ENCODE data around the gene OR2V2.
"Not testable (repeated sequence)": the region's sequence is repeated elsewhere in the genome, so short reads cannot be mapped to it uniquely, and the experiment has no call there.

The OR2V2 gene

DNA sequence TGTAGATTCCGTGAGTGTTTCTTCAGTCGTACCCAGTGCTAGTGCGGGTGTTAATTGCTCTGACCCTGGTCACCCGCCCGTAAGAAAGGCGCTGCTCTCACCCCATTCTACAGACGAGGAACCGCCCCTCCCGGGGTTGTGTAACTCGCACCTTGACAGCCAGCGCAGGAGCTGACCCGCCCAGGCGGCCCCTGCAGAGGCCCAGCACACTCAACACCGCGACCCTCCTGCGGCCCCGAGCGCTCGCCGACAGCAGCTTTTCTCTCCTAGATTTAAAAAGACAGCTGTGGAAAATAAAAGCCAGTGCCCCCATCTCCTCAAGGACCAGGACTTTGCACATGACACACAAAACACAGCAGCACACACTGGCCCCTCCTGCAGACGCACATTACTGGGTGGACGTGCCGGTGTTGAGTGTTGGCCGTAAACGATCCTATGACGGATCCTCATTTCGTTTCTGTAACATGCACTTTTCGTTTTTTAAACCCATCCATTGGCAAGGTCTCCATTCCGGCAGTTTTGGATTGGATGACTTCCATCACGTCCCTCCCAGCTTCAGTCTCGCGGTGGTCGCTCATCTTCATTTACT, 22.9 kb downstream of the OR2V2 start:
- no peak for DNase-seq

GRCh38 chr5:181170996-181171395, 23.6 kb downstream of the OR2V2 start:
- DNase-seq, result no peak

DNA sequence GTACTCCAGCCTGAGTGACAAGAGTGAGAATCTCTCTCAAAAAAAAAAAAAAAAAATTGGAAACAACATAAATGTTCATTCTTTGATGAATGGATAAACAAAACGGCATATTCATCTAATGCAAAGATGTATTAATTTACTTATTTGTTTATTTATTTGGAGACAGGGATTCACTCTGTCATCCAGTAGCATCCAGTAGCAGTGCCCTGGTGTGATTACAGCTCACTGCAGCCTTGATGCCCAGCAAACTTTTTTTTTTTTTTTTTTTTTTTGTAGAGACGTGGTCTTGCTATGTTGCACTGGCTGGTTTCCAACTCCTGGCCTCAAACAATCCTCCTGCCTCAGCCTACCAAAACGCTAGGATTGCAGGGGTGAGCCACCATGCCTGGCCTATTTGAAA, 24.4 kb downstream of the OR2V2 start:
- DNase-seq, result no peak

GRCh38 chr5:181173027-181173419, 25.6 kb downstream of the OR2V2 start:
- DNase-seq, result no peak

DNA sequence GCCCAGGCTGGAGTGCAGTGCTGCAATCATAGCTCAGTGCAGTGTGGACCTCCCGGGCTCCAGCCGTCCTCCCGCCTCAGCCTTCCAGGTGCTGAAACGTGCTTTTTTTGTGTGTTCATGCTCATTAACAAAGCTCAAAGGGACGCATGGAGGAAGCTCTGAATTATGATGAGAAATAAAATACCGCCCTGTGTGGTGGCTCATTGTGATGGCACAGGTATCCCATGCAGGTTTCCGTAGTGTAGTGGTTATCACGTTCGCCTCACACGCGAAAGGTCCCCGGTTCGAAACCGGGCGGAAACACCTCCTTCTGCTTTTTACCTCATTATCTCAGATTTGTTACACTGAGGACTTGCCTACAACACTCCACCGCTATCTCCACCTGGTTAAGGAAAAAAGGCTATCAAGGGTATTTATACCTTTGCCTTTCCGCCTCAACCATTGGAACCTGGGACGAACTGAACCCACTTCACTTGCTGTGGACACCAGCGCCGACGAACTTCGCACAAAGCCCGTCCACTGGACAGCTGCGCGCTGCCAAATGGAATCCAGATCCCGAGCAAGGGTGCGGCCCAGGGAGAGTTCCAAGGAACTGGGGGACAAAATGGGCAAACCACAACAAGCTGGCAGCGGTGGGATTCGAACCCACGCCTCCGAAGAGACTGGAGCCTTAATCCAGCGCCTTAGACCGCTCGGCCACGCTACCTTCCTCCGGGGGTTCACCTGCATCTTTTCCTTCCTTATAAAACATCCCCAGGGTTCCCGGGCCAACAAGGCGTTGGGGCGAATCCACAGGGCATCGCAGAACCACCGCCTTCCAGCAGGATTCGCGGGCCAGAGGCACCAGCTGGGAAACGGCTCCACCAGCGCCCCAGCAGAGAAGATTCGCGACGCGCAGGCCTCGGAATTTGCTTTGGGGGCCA, 26.3 kb downstream of the OR2V2 start:
- DNase-seq, result no peak

- DNase-seq, result no peak
Measured at GRCh38 chr5:181176254-181176952, 29.0 kb downstream of the OR2V2 start.

DNA sequence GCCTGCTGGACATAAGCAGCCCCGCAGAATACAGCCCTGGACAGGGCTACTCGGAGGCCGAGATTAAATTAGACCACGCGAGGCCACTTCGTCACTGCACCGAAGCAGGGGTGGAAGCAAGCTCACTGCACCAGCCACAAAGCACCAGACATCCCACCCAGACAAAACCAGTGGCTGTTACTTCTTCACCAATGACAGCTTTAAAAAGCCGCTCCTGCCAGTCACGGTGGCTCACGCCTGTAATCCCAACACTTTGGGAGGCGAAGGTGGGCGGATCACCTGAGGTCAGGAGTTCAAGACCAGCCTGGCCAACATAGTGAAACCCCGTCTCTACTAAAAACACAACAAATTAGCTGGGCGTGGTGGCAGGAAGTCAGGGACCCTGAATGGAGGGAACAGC, 30.2 kb downstream of the OR2V2 start:
- DNase-seq, result not testable (repeated sequence)

DNA sequence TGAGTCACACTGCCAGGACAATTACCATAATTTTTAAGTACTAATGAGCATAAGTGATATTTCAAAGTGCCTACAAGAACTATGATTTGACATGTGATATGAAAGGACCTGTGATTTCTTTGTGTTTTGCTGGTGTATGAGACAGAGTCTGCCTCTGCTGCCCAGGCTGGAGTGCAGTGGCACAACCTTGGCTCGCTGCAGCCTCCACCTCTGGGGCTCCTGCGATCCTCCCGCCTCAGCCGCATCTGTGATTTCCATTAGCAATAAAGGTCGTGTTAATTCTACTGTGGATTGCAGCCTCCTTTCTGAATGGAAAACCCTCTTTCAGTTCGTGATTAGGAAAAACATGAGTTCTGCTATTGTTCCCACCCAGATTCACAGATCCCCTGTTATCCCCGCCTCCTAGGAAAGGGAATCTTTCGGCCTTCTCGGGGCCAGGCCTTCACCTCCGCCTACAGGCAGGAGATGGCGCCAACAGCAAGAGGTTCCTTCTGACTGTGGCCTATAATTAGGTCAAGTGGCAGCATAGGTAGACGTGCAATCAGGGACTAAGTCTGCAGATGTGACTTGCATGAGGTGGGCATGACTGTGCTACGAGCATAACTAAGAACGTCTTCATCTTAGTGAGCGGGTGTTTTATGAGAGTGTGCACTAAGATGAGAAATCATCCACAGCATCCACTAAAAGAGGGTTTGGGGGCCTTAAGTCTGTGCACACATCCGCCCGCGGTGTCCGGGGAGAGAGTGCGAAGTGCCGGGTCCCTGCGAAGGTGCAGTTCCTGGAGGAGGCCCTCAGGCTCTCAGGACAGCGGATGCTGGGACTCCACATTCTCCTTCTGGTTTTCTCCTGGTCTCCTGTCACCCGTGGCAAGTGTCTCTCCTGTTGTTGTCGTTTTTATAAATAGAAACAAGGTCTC, 34.5 kb downstream of the OR2V2 start:
- no peak for DNase-seq

- no peak for DNase-seq
Measured at GRCh38 chr5:181182651-181183050, 35.3 kb downstream of the OR2V2 start.

GRCh38 chr5:181184845-181185216, 37.4 kb downstream of the OR2V2 start:
- no peak for DNase-seq

DNA sequence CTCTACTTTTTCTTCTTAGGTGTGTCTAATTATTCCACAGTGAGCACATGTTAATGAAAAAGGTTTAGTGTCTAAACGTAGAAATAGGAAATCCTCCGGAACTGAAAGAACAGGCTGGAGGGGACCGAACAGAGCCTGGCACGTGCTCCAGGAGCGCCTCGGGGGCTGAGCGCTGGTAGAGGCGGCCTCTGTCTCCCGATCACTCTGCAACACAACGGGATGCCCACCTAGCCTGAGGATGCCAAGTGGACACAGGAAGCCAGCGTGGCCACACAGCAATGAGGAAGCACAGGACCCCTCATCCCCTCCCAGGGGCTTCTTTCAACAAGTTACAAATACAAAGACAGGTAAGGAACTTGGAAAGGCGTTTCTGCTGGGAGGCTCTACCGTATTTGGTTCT, 38.2 kb downstream of the OR2V2 start:
- no peak for DNase-seq

- no peak for DNase-seq
Measured at GRCh38 chr5:181186022-181186421, 38.6 kb downstream of the OR2V2 start.

GRCh38 chr5:181186986-181187499, 39.7 kb downstream of the OR2V2 start:
- no peak for DNase-seq

DNA sequence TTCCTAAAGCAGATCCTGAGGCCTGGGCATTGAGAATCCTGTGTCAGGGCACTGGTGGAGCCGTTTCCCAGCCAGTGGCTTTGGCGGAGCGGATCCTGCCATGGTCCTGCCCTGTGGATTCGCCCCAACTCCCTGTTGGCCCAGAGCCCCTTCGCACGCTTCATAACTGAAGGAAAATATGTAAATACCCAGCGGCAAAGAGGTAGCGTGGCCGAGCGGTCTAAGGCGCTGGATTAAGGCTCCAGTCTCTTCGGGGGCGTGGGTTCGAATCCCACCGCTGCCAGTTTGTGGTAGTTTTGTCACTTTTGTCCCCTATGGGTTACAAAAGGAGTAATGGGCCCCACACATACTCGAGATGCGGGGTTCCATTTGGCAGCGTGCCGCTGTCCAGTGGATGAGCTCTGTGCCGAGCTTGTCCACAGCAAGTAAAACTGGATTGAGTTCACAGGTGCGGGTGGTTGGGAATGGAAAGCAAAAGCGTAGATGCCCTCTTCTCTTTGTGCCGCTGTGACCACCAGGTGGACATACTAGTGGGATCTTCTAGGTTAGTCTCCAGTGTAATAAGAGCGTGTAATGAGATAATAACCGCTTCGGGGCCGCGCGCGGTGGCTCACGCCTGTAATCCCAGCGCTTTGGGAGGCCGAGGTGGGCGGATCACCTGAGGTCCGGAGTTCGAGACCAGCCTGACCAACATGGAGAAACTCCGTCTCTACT, 40.3 kb downstream of the OR2V2 start:
- no peak for DNase-seq

GRCh38 chr5:181188700-181189362, 41.4 kb downstream of the OR2V2 start:
- no peak for DNase-seq

- no peak for DNase-seq
Measured at GRCh38 chr5:181189363-181189961, 42.1 kb downstream of the OR2V2 start.

DNA sequence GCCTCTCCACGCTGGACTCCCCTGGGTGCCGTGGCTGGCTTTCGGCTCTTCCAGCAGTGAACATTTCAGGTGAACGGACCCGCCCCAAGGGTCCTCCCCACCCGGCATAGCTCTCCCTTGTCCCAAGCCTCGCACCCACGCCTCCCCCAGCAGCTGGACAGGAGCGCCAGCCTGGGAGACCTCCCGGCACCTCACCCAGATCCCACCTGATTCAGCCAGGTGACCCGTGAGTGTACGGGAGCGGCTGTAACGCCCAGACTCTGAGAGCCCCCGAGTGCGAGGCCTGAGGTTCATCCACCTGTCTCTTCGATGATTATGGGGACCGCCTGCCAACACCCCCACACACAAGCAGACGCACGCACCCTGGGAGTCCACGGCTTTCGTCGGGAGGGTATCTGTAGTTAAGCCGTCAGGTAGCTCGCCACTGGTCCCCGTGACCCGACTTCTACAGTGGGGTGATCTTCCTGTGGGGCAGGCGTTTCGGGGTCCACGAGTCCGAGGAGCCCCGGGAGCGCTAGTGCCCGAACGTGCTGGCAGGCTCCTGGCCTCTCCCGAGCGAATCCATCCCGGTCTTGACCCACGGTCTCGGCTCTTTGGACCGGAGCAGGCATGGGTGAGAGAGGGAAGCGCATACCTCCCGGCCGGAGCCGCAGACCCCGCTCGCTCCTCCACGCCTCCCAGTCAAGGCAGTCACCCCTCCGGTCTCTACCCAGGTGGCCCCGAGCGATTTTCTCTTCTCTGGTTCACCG, 42.8 kb downstream of the OR2V2 start:
- no peak for DNase-seq

DNA sequence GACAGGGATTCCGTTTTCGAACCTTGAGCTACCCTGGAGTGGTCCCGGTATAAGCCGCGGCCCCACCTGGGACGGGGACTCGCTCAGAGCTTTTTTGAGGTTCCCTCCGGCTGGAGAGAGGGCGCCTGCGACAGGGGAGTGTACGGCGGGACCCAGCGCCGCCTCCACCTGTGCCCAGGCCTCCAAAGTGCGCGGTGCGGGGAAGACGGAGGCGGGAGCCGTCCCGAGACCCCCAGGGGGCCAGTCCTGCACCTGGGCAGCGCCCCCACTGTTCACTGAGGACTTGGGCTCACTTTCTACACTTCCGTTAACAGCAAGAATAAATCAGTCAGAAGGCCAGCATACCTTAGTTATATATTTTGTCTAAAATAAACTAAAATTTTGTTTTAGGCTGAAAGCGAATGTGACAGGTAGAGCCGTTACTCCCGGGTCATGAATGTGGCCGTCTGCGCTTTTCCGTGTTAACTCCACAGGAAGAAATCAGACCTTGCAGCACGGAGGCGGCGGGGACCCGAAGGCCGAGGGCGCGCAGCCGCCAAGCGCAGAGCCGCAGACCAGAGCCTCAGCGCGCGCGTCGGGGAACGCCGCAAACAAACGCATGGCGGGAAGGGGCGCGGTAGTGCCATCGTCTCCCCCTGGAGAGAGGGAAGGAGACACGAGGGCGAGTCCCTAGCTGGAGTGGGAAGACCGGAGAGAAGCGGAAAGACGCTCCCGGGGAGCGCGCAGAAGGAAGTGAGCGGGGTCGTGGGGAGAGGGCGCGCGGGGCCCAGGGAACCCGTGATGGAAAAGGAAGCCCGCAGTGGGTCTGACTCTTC, 43.5 kb downstream of the OR2V2 start:
- no peak for DNase-seq

Data from stimulated activated naive CD4-positive, alpha-beta T cell (primary cell).